A549 (cell line): Measurements from ENCODE around the gene CFAP69.

Experiments
- CBX2 ChIP-seq: fragments of 200-600 bp; sonication (generic); IDR thresholded peaks from 2 replicates; pipeline ENCODE4 v1.6.1; 2016; ENCODE audit warnings: low read depth, mild to moderate bottlenecking, borderline replicate concordance
- EP300 ChIP-seq, 2 experiments: fragments of >200 bp; sonication (Bioruptor Twin); formaldehyde crosslinking; IDR thresholded peaks; 2 replicates in 1 of 2; 3 replicates in 1 of 2; pipeline ENCODE4 v1.6.1; 2016 to 2017
- JUN ChIP-seq, 2 experiments: fragments of >200 bp; sonication (Bioruptor Twin); formaldehyde crosslinking; IDR thresholded peaks; 2 replicates in 1 of 2; 3 replicates in 1 of 2; pipeline ENCODE4 v1.6.1; 2016 to 2017
- POLR2A ChIP-seq: IDR thresholded peaks from 2 replicates; pipeline ENCODE4 v1.6.1; 2012; ENCODE audit warnings: mild to moderate bottlenecking, low read length
- TP53 ChIP-seq: fragments of 250-450 bp; sonication (Bioruptor Pico); IDR thresholded peaks from 2 replicates; pipeline ENCODE4 v1.5.0; 2021; ENCODE audit warnings: mild to moderate bottlenecking, moderate library complexity
- TF ChIP-seq, protein P1 (sequence below): fragments of >200 bp; sonication (Bioruptor Twin); formaldehyde crosslinking; IDR thresholded peaks from 3 replicates; pipeline ENCODE4 v1.5.1; 2016
- TF ChIP-seq, protein P2 (sequence below): IDR thresholded peaks from 2 replicates; pipeline ENCODE4 v1.6.1; 2012

DNA sequence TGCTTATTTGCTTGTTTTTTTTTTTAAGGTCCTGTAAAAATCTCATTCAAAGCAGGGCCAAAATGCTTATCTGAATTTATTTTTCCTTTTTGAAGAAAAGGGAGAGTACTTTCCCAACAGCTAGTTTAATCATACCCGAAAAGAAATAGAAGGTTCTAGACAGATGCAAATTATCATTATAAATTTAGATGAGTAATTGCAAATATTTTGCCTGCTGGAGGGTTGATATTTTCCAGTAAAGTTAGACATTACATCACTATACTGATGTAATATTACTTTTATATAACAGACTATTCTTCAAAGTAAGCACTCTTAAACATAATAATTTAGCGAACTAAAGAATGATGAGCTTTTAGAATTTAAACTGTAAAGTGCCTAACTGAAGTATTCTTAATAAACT lies 14.1 kb upstream of the CFAP69 start:
- TF ChIP-seq EP300 (IDR thresholded peaks at IDR 0.05) (no peak), POLR2A (no peak), CBX2 (no peak), JUN (IDR thresholded peaks at IDR 0.05) (no peak), TP53 (CRISPR knock-in tag) (no peak)
- TF ChIP-seq, protein P1, sequence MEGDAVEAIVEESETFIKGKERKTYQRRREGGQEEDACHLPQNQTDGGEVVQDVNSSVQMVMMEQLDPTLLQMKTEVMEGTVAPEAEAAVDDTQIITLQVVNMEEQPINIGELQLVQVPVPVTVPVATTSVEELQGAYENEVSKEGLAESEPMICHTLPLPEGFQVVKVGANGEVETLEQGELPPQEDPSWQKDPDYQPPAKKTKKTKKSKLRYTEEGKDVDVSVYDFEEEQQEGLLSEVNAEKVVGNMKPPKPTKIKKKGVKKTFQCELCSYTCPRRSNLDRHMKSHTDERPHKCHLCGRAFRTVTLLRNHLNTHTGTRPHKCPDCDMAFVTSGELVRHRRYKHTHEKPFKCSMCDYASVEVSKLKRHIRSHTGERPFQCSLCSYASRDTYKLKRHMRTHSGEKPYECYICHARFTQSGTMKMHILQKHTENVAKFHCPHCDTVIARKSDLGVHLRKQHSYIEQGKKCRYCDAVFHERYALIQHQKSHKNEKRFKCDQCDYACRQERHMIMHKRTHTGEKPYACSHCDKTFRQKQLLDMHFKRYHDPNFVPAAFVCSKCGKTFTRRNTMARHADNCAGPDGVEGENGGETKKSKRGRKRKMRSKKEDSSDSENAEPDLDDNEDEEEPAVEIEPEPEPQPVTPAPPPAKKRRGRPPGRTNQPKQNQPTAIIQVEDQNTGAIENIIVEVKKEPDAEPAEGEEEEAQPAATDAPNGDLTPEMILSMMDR, result no peak
- TF ChIP-seq, protein P2, sequence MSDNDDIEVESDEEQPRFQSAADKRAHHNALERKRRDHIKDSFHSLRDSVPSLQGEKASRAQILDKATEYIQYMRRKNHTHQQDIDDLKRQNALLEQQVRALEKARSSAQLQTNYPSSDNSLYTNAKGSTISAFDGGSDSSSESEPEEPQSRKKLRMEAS, result no peak
